Tibial artery (tissue), 4 donors: ENCODE data around the gene ECI1.
"Not testable (repeated sequence)": the region's sequence is repeated elsewhere in the genome, so short reads cannot be mapped to it uniquely, and the experiment has no call there.

ENCODE experiments used
- DNase-seq, 2 donors: peaks; one replicate each; pipeline ENCODE4 v3.0.0-alpha.2; 2019
- H3K27ac ChIP-seq, 2 donors: fragments of 200-600 bp; sonication (generic) in 1 of 2; 1 replicate in 1 of 2; 2 replicates in 1 of 2; pipeline ENCODE4 v1.5.1; 2018 to 2019; ENCODE audit warnings: mild to moderate bottlenecking in 1 of 2
- H3K27me3 ChIP-seq, 2 donors: fragments of 200-600 bp; sonication (generic) in 1 of 2; one replicate each; pipeline versions ENCODE4 v1.5.1 to v1.6.0; 2016 to 2019
- H3K36me3 ChIP-seq, 3 donors: fragments of 200-600 bp; sonication (generic) in 2 of 3; one replicate each; pipeline ENCODE4 v1.5.1; 2016 to 2019; ENCODE audit warnings: mild to moderate bottlenecking in 2 of 3
- H3K4me1 ChIP-seq, 4 donors: fragments of 200-600 bp; sonication (generic) in 2 of 4; 1 replicate in 3 of 4; 2 replicates in 1 of 4; pipeline ENCODE4 v1.5.1; 2016 to 2019
- H3K4me3 ChIP-seq, 2 donors: fragments of 200-600 bp; sonication (generic) in 1 of 2; 1 replicate in 1 of 2; 2 replicates in 1 of 2; pipeline ENCODE4 v1.5.1; 2018 to 2019; ENCODE audit warnings: mild to moderate bottlenecking in 2 of 2
- H3K9me3 ChIP-seq, 3 donors: fragments of 200-600 bp; sonication (generic) in 1 of 3; one replicate each; pipeline ENCODE4 v1.5.1; 2016 to 2019
- intact Hi-C: fragments of 100-400 bp; cut with DNase I; formaldehyde crosslinking; loops from one replicate; pipeline ENCODE4 v1.15.0; 2023; ENCODE audit warnings: low total_unique reads
- TF ChIP-seq, protein P1 (sequence below), 2 experiments: fragments of 200-600 bp in 1 of 2; fragments of 450-650 bp in 1 of 2; IDR thresholded peaks; one replicate each; pipeline ENCODE4 v1.5.1; 2017 to 2019; ENCODE audit warnings: antibody characterized with exemption in 2 of 2, mild to moderate bottlenecking in 1 of 2, moderate library complexity in 1 of 2

ECI1 gene

DNA sequence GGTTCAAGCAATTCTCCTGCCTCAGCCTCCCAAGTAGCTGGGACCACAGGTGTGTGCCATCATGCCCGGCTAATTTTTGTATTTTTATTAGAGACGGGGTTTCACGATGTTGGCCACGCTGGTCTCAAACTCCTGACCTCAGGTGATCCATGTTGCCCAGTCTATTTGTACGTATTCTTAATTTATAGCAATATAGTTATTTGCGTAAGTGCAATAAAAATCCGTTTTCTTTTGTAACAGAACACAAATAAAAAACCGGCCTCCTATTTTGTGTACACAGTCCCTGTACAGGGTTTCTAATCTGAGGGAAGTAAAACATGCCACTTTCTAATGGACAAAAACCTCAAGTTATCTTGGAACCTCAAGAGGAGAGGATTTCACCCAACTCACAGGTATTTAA lies 8.9 kb upstream of the ECI1 start:
- intact Hi-C loops = no loop called here

DNA sequence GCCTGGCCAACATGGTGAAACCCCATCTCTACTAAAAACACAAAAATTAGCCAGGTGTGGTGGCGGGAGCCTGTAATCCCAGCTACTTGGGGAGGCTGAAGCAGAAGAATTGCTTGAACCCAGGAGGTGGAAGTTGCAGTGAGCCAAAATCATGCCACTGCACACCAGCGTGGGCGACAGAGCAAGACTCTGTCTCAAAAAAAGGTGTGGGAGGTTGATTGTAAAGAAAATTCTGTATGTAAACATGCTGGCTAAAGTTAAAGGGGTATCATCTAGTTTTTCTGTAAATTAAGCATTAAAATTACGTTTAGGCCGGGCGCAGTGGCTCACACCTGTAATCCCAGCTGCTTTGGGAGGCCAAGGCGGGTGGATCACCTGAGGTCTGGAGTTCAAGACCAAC lies 7.1 kb upstream of the ECI1 start:
- H3K27ac ChIP-seq, H3K4me3 ChIP-seq, H3K4me1 ChIP-seq, H3K27me3 ChIP-seq, H3K9me3 ChIP-seq, DNase-seq, intact Hi-C loops: not testable (repeated sequence)
- H3K36me3 ChIP-seq = peaks cover 86 to 100% (median 98%) of the 10 kb centered on the region in 3 donors

More for the DNA sequence above, 8.9 kb upstream of the ECI1 start:
- DNase-seq = no peak
- Histone ChIP-seq H3K4me1 (peaks cover 0 to 7% (median 2%) of the 10 kb centered on the region in 4 donors), H3K27ac (no peak overlapping the region), H3K27me3 (no peaks in the 10 kb centered on the region), H3K36me3 (peaks cover 76 to 95% (median 83%) of the 10 kb centered on the region in 3 donors), H3K4me3 (no peak overlapping the region), H3K9me3 (no peaks in the 10 kb centered on the region)
- TF ChIP-seq, protein P1, sequence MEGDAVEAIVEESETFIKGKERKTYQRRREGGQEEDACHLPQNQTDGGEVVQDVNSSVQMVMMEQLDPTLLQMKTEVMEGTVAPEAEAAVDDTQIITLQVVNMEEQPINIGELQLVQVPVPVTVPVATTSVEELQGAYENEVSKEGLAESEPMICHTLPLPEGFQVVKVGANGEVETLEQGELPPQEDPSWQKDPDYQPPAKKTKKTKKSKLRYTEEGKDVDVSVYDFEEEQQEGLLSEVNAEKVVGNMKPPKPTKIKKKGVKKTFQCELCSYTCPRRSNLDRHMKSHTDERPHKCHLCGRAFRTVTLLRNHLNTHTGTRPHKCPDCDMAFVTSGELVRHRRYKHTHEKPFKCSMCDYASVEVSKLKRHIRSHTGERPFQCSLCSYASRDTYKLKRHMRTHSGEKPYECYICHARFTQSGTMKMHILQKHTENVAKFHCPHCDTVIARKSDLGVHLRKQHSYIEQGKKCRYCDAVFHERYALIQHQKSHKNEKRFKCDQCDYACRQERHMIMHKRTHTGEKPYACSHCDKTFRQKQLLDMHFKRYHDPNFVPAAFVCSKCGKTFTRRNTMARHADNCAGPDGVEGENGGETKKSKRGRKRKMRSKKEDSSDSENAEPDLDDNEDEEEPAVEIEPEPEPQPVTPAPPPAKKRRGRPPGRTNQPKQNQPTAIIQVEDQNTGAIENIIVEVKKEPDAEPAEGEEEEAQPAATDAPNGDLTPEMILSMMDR (IDR thresholded peaks at IDR 0.05) = no peak

- no peak overlapping the region for H3K27ac ChIP-seq
- peaks cover 86 to 100% (median 93%) of the 10 kb centered on the region in 3 donors for H3K36me3 ChIP-seq
- TF ChIP-seq, protein P1 (IDR thresholded peaks at IDR 0.05) = no peak
- no peak overlapping the region for H3K4me3 ChIP-seq
- no peaks in the 10 kb centered on the region for H3K9me3 ChIP-seq
- H3K4me1 ChIP-seq = no peaks in the 10 kb centered on the region
- intact Hi-C loops = no loop called here
- no peaks in the 10 kb centered on the region for H3K27me3 ChIP-seq
- no peak for DNase-seq
Measured at GRCh38 chr16:2257726-2258125, 6.3 kb upstream of the ECI1 start.

GRCh38 chr16:2256531-2257140 lies 5.2 kb upstream of the ECI1 start:
- intact Hi-C loops = no loop called here
- no peaks in the 10 kb centered on the region for H3K9me3 ChIP-seq
- no peak overlapping the region for H3K4me3 ChIP-seq
- peaks cover 77 to 91% (median 82%) of the 10 kb centered on the region in 3 donors for H3K36me3 ChIP-seq
- no peak overlapping the region for H3K27ac ChIP-seq
- DNase-seq = no peak
- no peaks in the 10 kb centered on the region for H3K27me3 ChIP-seq
- peaks cover 6 to 9% (median 8%) of the 10 kb centered on the region in 4 donors for H3K4me1 ChIP-seq
- TF ChIP-seq, protein P1 (IDR thresholded peaks at IDR 0.05) = no peak

- no peaks in the 10 kb centered on the region for H3K9me3 ChIP-seq
- H3K27me3 ChIP-seq = no peaks in the 10 kb centered on the region
- TF ChIP-seq, protein P1 (IDR thresholded peaks at IDR 0.05) = no peak
- H3K36me3 ChIP-seq = peaks cover 51 to 58% (median 57%) of the 10 kb centered on the region in 3 donors
- intact Hi-C loops = no loop called here
- DNase-seq = no peak
- H3K27ac ChIP-seq = no peak overlapping the region
- peaks cover 9 to 22% (median 17%) of the 10 kb centered on the region in 4 donors for H3K4me1 ChIP-seq
- no peak overlapping the region for H3K4me3 ChIP-seq
Measured at GRCh38 chr16:2253293-2253692, 1.9 kb upstream of the ECI1 start.

- DNase-seq = no peak
- Histone ChIP-seq H3K9me3 (no peaks in the 10 kb centered on the region), H3K4me3 (no peak overlapping the region), H3K36me3 (peaks cover 46 to 53% (median 53%) of the 10 kb centered on the region in 3 donors), H3K4me1 (peaks cover 9 to 22% (median 17%) of the 10 kb centered on the region in 4 donors), H3K27ac (no peak overlapping the region), H3K27me3 (no peaks in the 10 kb centered on the region)
- intact Hi-C loops = no loop called here
- TF ChIP-seq, protein P1 (IDR thresholded peaks at IDR 0.05) = no peak
Measured at GRCh38 chr16:2252806-2253148, 1.4 kb upstream of the ECI1 start.
